ENCODE data around the gene FAM181A.

FAM181A gene

DNA sequence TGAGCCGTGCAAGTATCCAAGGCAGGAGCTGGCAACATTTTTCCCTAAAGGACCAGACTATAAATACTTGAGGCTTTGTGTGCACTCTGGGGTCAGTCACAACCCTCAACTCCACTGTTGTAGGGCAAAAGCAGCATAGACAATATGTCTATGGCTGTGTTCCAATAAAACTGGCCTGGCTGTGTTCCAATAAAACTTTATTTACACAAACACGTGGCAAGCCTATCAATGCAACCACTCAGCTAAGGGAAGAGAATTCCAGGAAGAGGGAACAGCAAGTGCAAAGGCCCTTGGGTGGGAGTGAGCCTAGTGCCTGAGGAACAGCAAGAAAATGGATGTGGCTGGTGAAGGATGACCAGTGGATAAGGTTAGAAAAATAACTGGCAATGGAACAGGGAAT lies 11.3 kb upstream of the FAM181A start:
- no peaks in the 10 kb centered on the region for H3K79me2 ChIP-seq (ENCODE audit: insufficient read depth, low read length)
- H3K4me2 ChIP-seq (ENCODE audit: insufficient read depth, low read length), result no peak overlapping the region
- no peak overlapping the region for H2AFZ ChIP-seq (ENCODE audit: low read depth, low read length)
- ATAC-seq (ENCODE audit: insufficient read depth, low read depth) (no peak), DNase-seq (no peak)
- no peak overlapping the region for H3K9ac ChIP-seq (ENCODE audit: low read depth, low read length)
- H3K27ac ChIP-seq (ENCODE audit: low read length), result no peak overlapping the region
- H4K20me1 ChIP-seq (ENCODE audit: insufficient read depth, low read length), result no peaks in the 10 kb centered on the region
- no peaks in the 10 kb centered on the region for H3K9me3 ChIP-seq (ENCODE audit: insufficient read depth, low read length, severe bottlenecking)
- no peaks in the 10 kb centered on the region for H3K4me1 ChIP-seq (ENCODE audit: insufficient read depth, low read length)
- H3K36me3 ChIP-seq (ENCODE audit: insufficient read depth, low read length), result no peaks in the 10 kb centered on the region
- no peak for TF ChIP-seq EZH2 (IDR thresholded peaks at IDR 0.05; ENCODE audit: borderline replicate concordance, low read depth, low read length, severe bottlenecking)
- TF ChIP-seq CTCF (IDR thresholded peaks at IDR 0.05; ENCODE audit: borderline replicate concordance, extremely low read depth, low read length, poor library complexity, severe bottlenecking), result no peak
- no peaks in the 10 kb centered on the region for H3K27me3 ChIP-seq (ENCODE audit: insufficient read depth, low read length, poor library complexity)
- H3K4me3 ChIP-seq (ENCODE audit: low read depth in 1 of 2, low read length in 2 of 2), result no peak overlapping the region

DNA sequence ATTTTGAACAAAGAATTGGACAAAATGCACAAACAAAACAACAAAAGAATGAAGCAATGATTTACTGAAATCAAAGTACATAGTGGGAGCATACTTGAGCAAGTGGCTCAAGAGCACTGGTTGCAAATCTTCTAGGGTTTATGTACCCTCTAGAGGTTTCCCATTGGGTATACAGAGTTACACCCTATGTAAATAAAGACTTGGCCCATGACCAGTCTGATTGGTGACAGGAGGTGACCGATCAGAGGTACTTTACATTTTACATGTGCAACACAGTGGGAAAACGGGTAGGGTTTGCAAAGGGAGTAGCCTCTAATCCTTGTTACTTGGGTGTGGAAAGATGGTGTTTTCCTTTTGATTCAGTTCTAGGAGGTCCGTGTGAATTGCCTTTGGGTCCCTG lies 10.6 kb upstream of the FAM181A start:
- no peaks in the 10 kb centered on the region for H3K27me3 ChIP-seq (ENCODE audit: insufficient read depth, low read length, poor library complexity)
- no peak overlapping the region for H3K4me3 ChIP-seq (ENCODE audit: low read depth in 1 of 2, low read length in 2 of 2)
- H3K27ac ChIP-seq (ENCODE audit: low read length), result no peak overlapping the region
- no peaks in the 10 kb centered on the region for H3K9me3 ChIP-seq (ENCODE audit: insufficient read depth, low read length, severe bottlenecking)
- no peaks in the 10 kb centered on the region for H3K36me3 ChIP-seq (ENCODE audit: insufficient read depth, low read length)
- ATAC-seq (ENCODE audit: insufficient read depth, low read depth) (no peak), DNase-seq (no peak)
- H3K9ac ChIP-seq (ENCODE audit: low read depth, low read length), result no peak overlapping the region
- no peaks in the 10 kb centered on the region for H3K79me2 ChIP-seq (ENCODE audit: insufficient read depth, low read length)
- no peak overlapping the region for H2AFZ ChIP-seq (ENCODE audit: low read depth, low read length)
- H3K4me1 ChIP-seq (ENCODE audit: insufficient read depth, low read length), result no peaks in the 10 kb centered on the region
- TF ChIP-seq CTCF (IDR thresholded peaks at IDR 0.05; ENCODE audit: borderline replicate concordance, extremely low read depth, low read length, poor library complexity, severe bottlenecking), result no peak
- TF ChIP-seq EZH2 (IDR thresholded peaks at IDR 0.05; ENCODE audit: borderline replicate concordance, low read depth, low read length, severe bottlenecking), result no peak
- H3K4me2 ChIP-seq (ENCODE audit: insufficient read depth, low read length), result no peak overlapping the region
- no peaks in the 10 kb centered on the region; the same call in 1 of the 2 replicates for H4K20me1 ChIP-seq (ENCODE audit: insufficient read depth, low read length)

DNA sequence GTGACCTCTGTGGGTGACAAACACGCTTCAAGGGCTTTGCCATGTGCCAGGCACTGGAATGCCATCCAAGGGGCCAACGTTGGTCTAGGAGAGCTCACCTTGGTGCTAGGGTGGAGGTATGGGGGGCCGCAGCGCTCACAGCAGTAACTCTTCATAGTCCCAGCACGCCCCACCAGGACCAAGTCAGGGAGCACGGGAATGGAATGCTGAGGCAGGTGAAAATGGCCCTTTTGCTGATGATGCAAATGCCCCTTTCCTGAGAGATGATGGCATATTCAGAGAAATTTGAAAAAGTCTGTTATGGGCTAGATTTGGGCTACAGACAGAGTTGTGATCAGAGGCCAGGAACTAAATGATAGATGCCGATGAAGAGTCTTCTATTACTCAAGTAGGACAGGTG lies 10.0 kb upstream of the FAM181A start:
- Histone ChIP-seq H2AFZ (ENCODE audit: low read depth, low read length) (no peak overlapping the region), H3K4me3 (ENCODE audit: low read depth in 1 of 2, low read length in 2 of 2) (no peak overlapping the region), H3K79me2 (ENCODE audit: insufficient read depth, low read length) (no peaks in the 10 kb centered on the region), H3K36me3 (ENCODE audit: insufficient read depth, low read length) (no peaks in the 10 kb centered on the region), H3K9me3 (ENCODE audit: insufficient read depth, low read length, severe bottlenecking) (no peaks in the 10 kb centered on the region), H3K4me2 (ENCODE audit: insufficient read depth, low read length) (no peak overlapping the region), H3K27me3 (ENCODE audit: insufficient read depth, low read length, poor library complexity) (no peaks in the 10 kb centered on the region), H3K27ac (ENCODE audit: low read length) (no peak overlapping the region), H4K20me1 (ENCODE audit: insufficient read depth, low read length) (no peaks in the 10 kb centered on the region; the same call in 1 of the 2 replicates), H3K9ac (ENCODE audit: low read depth, low read length) (no peak overlapping the region), H3K4me1 (ENCODE audit: insufficient read depth, low read length) (no peaks in the 10 kb centered on the region)
- TF ChIP-seq CTCF (IDR thresholded peaks at IDR 0.05; ENCODE audit: borderline replicate concordance, extremely low read depth, low read length, poor library complexity, severe bottlenecking) (no peak), EZH2 (IDR thresholded peaks at IDR 0.05; ENCODE audit: borderline replicate concordance, low read depth, low read length, severe bottlenecking) (no peak)
- ATAC-seq (ENCODE audit: insufficient read depth, low read depth) (no peak), DNase-seq (no peak)

Measured in DND-41 (cell line).